Kidney (tissue), 14 donors: ENCODE data around the gene NFIA. TPM values are rescaled to one million over a fixed set of nuclear protein-coding genes. Genes with fewer than 3 reads are reported as not detected.
"Not testable (repeated sequence)": the region's sequence is repeated elsewhere in the genome, so short reads cannot be mapped to it uniquely, and the experiment has no call there.

ENCODE experiments used
- DNase-seq, 5 donors: peaks; one replicate each; pipeline ENCODE4 v3.0.0-alpha.2; 2013 to 2020
- FAIRE-seq: peaks from 2 replicates; lab custom pipeline; 2012; peaks lifted over from hg19 to GRCh38; lab: Jason Lieb, UNC
- H3K27ac ChIP-seq, 2 donors: one replicate each; pipeline ENCODE4 v1.7.0; 2013; ENCODE audit warnings: low read depth in 2 of 2, low read length in 2 of 2, inconsistent platforms in 1 of 2
- H3K27me3 ChIP-seq: one replicate; pipeline ENCODE4 v1.7.1; 2013; ENCODE audit warnings: low read length, inconsistent platforms; ENCODE audit not compliant: control insufficient read depth, insufficient read depth
- H3K36me3 ChIP-seq, 3 donors: one replicate each; pipeline versions ENCODE4 v1.7.0 to v1.7.1; 2013; ENCODE audit warnings: low read length in 3 of 3, control low read depth in 1 of 3, inconsistent platforms in 1 of 3; ENCODE audit not compliant: insufficient read depth in 3 of 3, control insufficient read depth in 2 of 3
- H3K4me1 ChIP-seq, 3 donors: one replicate each; pipeline versions ENCODE4 v1.7.0 to v1.7.1; 2013; ENCODE audit warnings: low read length in 3 of 3, inconsistent platforms in 1 of 3, low read depth in 1 of 3; ENCODE audit not compliant: control insufficient read depth in 2 of 3, insufficient read depth in 2 of 3
- H3K4me3 ChIP-seq, 3 donors: one replicate each; pipeline versions ENCODE4 v1.7.0 to v1.8.1; 2013; ENCODE audit warnings: low read length in 3 of 3, control low read depth in 1 of 3, inconsistent platforms in 1 of 3
- H3K9ac ChIP-seq, 3 donors: one replicate each; pipeline versions ENCODE4 v1.7.0 to v1.7.1; 2013; ENCODE audit warnings: low read length in 3 of 3, control low read depth in 1 of 3, inconsistent platforms in 1 of 3
- H3K9me3 ChIP-seq, 3 donors: one replicate each; pipeline versions ENCODE4 v1.7.0 to v1.7.1; 2013; ENCODE audit warnings: low read length in 3 of 3, control low read depth in 1 of 3, inconsistent platforms in 1 of 3; ENCODE audit not compliant: control insufficient read depth in 2 of 3, insufficient read depth in 1 of 3
- CTCF ChIP-seq: IDR thresholded peaks from 3 replicates; pipeline ENCODE4 v1.5.1; 2012; ENCODE audit warnings: mild to moderate bottlenecking, moderate library complexity, borderline replicate concordance; ENCODE audit not compliant: insufficient read depth; ENCODE audit errors: extremely low read depth
- intact Hi-C: fragments of 100-400 bp; cut with DNase I; formaldehyde crosslinking; loops from one replicate; pipeline ENCODE4 v1.11.1; 2022
- polyA plus RNA-seq: library from polyadenylated mRNA; stranded (reverse); fragments of 350-450 nt; fragmentation: Illumina TruSeq; extraction: RNeasy Lipid Tissue Mini Kit (QIAGEN cat#74804); gene quantifications from one replicate; pipeline ENCODE4 v1.2.3, GENCODE V29; 2014; ENCODE audit warnings: low read depth, low replicate concordance; ENCODE audit not compliant: insufficient read depth
- total RNA-seq: library from RNA; stranded (reverse); fragmentation: NEBNext Ultra II Directional; extraction: Animal tissue kit (Norgen Biotek cat#: 25700); gene quantifications from one replicate; pipeline ENCODE4 v1.2.1, GENCODE V29; 2021
- donor health status: control.
- donor health status: control.
- donor health status: control.
- donor health status: control.
- donor health status: control.
- donor health status: DM: yes; HTN: yes; CAD: no.
- donor health status: Normal renal cell carcinoma (clear cell type).

Gene NFIA
- total and polyA plus RNA-seq, 2 donors from 2014 or later, result 4.8 to 87.5 TPM

DNA sequence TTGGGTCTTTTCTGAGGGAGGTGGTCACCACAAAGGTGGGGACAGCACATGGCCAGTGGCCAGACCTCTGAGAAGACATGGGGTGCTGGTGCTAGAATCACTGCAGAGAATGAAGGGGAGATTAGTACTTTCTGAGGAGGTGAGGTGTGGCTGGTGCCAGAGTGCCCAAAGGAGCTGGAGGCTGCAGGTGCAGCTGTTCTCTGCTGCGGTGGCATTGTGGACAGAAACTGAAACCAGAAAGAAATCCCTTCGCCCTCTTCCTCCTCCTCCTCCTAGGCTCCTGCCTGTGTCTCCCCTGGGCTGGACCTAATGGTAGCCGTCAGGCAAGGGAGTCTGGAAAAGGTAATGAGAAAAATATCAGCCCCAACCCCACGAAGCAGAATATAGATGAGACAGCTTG is 380.9 kb downstream of the NFIA start:
- Histone ChIP-seq H3K27me3 (no peaks in the 10 kb centered on the region), H3K9me3 (no peaks in the 10 kb centered on the region), H3K27ac (no peak overlapping the region), H3K4me3 (no peak overlapping the region), H3K9ac (no peak overlapping the region), H3K4me1 (no peaks in the 10 kb centered on the region), H3K36me3 (no peaks in the 10 kb centered on the region)
- DNase-seq (no peak), FAIRE-seq (no peak)
- no peak for TF ChIP-seq CTCF
- intact Hi-C loops, result loop anchor here (5.0 kb wide), 1 partner anchor 416 kb away; no protein-coding TSS in a partner anchor

DNA sequence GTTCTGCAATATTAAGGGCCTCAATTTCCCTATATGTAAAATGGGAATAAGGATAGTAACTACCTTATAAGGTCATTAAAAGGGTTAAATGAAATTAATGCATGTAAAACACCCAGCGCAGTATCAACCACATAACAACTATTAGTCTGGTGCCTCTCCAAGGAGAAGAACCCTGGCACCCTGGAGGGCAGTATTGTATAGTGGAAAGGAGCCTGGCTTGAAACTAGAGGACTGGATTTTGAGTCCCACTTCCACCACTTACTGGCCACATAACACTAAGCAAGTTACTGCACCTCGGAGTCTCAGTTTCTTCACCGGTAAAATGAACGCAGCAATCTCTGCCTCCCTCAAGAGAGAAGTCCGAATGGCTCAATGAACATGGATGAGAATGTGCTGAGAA is 385.5 kb downstream of the NFIA start:
- H3K4me1 ChIP-seq, intact Hi-C loops, DNase-seq, FAIRE-seq, H3K27ac ChIP-seq, H3K36me3 ChIP-seq, H3K4me3 ChIP-seq, H3K27me3 ChIP-seq, H3K9ac ChIP-seq, H3K9me3 ChIP-seq: not testable (repeated sequence)

GRCh38 chr1:61469365-61469764 is 387.0 kb downstream of the NFIA start:
- DNase-seq, result no peak
- Histone ChIP-seq H3K4me1 (no peaks in the 10 kb centered on the region), H3K4me3 (no peak overlapping the region), H3K27me3 (no peaks in the 10 kb centered on the region), H3K27ac (no peak overlapping the region), H3K9ac (no peak overlapping the region), H3K36me3 (no peaks in the 10 kb centered on the region), H3K9me3 (no peaks in the 10 kb centered on the region)
- TF ChIP-seq CTCF, result no peak
- intact Hi-C loops, result no loop called here
- FAIRE-seq, result no peak

DNA sequence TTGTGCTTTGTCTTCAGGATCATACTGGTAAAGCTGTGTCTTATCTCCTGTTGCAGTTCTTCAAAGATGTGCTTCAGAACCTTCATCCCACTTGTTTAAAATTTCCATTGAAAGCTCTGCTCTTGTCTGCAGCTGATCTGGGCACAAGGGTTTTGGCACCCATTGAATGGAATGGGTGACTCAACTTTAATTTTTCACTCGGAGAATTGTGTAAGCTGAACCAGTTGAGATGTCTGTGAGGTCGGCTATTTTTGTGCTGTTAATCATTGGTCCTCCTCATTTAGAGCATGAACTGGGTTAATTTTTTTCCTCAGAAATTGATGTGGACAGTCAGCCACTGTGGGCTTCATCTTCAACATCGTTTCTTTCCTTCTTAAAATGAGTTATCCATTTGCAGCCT is 390.5 kb downstream of the NFIA start:
- Histone ChIP-seq H3K36me3 (no peaks in the 10 kb centered on the region), H3K4me3 (no peak overlapping the region), H3K27me3 (no peaks in the 10 kb centered on the region), H3K4me1 (no peaks in the 10 kb centered on the region), H3K27ac (no peak overlapping the region), H3K9me3 (no peaks in the 10 kb centered on the region), H3K9ac (no peak overlapping the region)
- DNase-seq, result no peak
- no peak for FAIRE-seq
- intact Hi-C loops, result no loop called here
- no peak for TF ChIP-seq CTCF
